NCI-H2227 treated with DMSO at 0.1 percent for 48 hours (cell line): Measurements from ENCODE around the gene LCE3A.
"Not testable (repeated sequence)": the region's sequence is repeated elsewhere in the genome, so short reads cannot be mapped to it uniquely, and the experiment has no call there.

ENCODE experiments used
- DNase-seq: peaks from one replicate; lab custom pipeline; 2025; lab: John Stamatoyannopoulos, UW

LCE3A gene

GRCh38 chr1:152622803-152623202, at the start of gene LCE3A:
LCE3A (minus strand) TSS chr1:152623103; CDS start chr1:152623103, 0 bp downstream.
- DNase-seq: no peak

DNA sequence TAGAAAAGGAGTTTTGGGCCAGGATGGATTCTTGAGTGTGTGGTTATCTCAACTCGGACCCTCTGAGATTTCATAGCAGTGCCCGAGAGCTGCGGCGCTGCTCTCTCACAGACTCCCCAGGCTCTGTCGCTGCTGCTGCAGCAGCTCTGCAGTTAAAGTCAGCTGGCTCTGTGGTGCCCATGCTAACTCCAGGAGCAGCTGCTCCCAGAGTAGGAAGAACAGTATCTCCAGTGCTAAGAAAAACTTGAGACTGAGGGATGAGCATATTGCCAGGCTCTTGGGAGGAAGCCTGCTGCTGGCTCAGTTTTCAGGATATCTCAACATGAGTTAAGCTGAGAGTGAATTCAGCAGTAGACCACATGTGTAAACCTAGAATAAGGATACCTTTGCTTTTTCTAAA, 44.7 kb upstream of the LCE3A start:
- no peak for DNase-seq

- not testable (repeated sequence) for DNase-seq
Observed at GRCh38 chr1:152666171-152666570, 43.3 kb upstream of the LCE3A start.

GRCh38 chr1:152663098-152663497, 40.2 kb upstream of the LCE3A start, which contains the start of gene LCE2D:
LCE2D (plus strand) TSS chr1:152663380; CDS start chr1:152664106, 726 bp downstream.
- no peak for DNase-seq

GRCh38 chr1:152658649-152659048, 35.7 kb upstream of the LCE3A start:
- DNase-seq: no peak

DNA sequence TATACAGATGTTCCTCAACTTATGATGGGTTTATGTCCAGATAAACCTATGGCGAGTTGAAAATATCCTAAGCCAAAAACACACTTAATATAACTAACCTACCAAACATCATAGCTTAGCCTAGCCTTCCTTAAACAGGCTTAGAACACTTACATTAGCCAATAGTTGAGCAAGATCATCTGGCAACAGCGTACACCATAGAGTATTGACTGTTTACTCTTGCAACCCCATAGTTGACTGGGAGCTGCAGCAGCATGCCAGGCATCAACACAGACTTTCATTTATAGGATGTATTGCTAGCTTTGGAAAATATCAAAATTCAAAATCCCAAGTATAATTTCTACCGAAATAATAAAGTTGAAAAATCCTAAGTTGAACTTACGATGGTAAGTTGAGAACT, 34.8 kb upstream of the LCE3A start:
- DNase-seq: no peak

DNA sequence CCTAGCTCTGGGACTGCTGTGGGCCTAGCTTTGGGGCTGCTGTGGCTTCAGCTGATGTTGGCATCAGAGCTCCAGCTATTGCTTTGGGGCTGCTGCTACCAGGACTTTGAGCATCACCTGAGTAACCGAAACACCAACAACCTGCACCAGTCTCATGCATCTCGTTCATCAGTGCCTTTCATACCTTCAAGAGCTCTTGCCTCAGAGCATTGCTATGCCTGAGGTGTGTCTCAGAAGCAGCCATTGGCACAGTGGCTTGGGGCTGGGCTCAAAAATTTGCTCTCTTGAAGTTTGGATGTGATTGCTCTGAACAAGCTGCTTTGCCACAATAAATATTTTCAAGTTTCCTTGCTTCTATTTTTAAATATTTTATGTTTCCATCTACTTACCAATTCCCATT, 33.6 kb upstream of the LCE3A start:
- no peak for DNase-seq

GRCh38 chr1:152654110-152654509, 31.2 kb upstream of the LCE3A start:
- DNase-seq: no peak

DNA sequence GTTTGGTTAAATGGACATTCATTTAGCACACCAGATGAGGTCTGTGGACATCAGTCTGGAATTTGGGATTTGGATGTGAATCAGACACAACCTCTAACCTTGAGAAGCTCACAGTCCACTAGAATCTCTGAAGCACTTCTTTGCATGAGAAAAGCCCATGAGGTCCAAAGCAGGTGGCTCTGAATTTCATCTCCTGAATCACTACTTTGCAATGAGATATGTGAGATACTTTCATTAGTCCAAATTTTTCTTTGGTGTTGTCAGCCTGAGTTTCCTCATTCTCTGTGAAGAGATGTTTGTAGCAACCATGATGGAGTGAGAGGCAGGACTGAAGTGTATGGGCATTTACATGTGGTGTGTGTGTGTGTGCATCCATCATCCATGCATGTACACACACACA, 23.8 kb upstream of the LCE3A start:
- DNase-seq: no peak

GRCh38 chr1:152645146-152645545, 22.2 kb upstream of the LCE3A start:
- DNase-seq: no peak

- no peak for DNase-seq
Observed at GRCh38 chr1:152643945-152644344, 21.0 kb upstream of the LCE3A start.

DNA sequence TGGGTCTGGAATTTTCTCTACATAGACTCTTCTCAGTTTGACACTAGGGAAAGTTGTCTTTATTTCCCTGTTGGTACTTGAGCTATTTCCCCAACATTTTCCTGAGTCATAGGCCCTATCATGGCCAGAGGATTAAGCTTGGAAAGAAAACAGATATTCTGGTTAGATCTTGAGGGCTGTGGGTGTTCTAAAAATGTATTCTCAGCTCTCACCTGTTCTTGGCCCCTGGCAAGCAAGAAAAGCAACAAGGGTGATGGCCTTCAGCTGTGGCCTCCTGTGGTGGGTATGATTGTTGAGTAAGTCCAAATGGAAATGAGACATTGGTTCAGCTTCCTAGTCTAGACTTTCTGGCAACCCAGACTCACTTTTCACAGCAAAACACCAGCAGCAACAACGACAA, 17.4 kb upstream of the LCE3A start:
- no peak for DNase-seq

- DNase-seq: no peak
Observed at GRCh38 chr1:152630596-152630995, 7.7 kb upstream of the LCE3A start.

- DNase-seq: no peak
Observed at GRCh38 chr1:152626744-152627143, 3.8 kb upstream of the LCE3A start.

DNA sequence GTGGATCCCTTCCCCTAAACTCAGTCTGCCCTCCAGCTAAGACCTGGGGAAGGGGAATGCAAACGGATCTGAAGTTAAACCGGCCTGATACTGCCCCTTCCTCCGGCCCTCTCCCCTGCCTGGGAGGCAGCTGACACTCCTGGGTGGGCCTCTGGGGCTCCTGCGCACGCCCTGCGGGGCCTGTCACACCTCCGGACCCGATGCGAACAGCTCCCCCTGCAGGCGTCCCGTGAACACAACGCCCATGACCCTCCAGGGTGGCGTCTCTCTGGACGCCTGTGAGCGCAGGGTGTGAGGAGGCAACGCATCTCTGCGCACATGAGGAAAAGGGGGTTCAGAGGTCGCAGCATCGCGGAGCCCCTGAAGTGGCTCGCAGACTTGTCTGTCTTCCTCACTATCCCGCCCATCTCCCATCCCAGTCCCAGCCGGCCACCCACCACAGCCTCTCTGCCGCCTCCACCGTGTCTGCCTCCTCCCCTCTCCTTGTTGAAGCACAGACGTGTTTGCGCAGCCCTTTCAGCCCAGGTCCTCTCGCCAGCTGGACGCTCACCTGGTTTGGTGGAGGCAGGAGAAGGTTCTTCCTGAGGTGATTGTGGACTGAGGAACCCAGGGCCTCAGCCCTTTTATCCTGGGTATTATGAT, 421 bp upstream of the LCE3A start:
- no peak for DNase-seq

- DNase-seq: no peak
Observed at GRCh38 chr1:152621993-152622392, 910 bp downstream of the LCE3A start.

DNA sequence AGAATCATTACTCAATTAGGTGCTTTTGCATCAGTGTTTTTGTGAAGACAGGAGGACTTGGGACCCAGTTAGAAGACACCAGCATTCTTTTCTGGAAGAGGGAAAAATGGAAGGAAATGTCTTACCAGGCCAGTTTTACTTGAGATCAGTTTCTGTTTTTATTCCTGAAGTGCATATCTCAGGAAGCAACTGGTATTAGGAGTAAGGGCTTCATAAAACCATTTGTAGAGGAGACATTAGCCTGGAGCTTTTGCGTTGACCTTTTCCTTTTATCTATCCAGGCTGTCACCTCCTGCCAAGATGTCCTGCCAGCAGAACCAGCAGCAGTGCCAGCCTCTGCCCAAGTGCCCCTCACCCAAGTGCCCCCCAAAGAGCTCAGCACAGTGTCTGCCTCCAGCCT, 9.4 kb downstream of the LCE3A start, which contains the start of gene LCE3B:
LCE3B (plus strand) TSS at position 301 of the 400 bp plus-strand sequence; CDS start at position 301, 0 bp downstream.
- no peak for DNase-seq

GRCh38 chr1:152599934-152600333, 23.0 kb downstream of the LCE3A start, which contains the start of gene LCE3C:
LCE3C (plus strand) TSS chr1:152600234; CDS start chr1:152600732, 498 bp downstream.
- no peak for DNase-seq

GRCh38 chr1:152596986-152597385, 25.9 kb downstream of the LCE3A start:
- no peak for DNase-seq

DNA sequence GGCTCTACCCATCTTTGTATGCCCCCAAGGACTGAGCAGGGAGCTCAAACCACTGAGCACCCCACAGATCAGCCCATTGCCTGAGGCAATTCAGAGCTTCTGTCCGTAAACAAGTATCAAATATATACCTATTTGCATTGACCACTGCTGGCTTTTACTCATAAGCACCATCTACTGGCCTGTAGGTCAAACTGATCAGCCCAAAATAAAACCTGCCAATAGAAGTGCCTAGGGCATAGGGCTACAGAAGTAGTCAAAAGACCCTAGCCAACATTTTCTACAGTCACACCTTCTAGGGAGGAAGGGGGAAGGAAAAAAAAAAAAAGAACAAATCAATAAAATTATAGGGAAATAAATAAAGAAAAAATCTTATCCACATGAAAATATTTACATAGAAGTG, 37.3 kb downstream of the LCE3A start:
- DNase-seq: no peak

- DNase-seq: no peak
Observed at GRCh38 chr1:152582647-152583046, 40.3 kb downstream of the LCE3A start.

- DNase-seq: no peak
Observed at GRCh38 chr1:152580433-152580832, 42.5 kb downstream of the LCE3A start, which contains the start of gene LCE3D. LCE3D (minus strand) TSS chr1:152580516; CDS start chr1:152579936, 580 bp downstream.

DNA sequence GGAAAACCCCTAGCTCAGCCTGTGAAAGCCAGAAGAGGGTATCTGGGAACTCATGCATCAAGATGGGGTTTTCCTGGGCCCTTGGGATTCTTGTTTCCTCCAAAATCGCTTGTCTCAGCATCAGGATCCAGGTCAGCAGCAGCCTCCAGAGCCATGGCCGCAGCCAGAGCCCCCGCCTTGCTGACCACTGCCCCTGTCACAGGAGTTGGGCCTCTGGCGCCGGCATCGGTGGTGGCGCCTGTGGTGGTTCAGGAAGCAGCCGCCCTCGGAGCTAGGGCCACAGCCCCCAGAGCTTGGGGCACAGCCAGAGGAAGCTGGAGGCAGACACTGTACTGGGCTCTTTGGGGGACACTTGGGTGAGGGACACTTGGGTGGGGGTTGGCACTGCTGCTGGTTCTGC, 43.4 kb downstream of the LCE3A start:
- not testable (repeated sequence) for DNase-seq

- no peak for DNase-seq
Observed at GRCh38 chr1:152577168-152577567, 45.7 kb downstream of the LCE3A start.
